Inferior parietal cortex (tissue), 1 donor: Measurements from ENCODE around the gene TPRX2.
"Not testable (repeated sequence)": the region's sequence is repeated elsewhere in the genome, so short reads cannot be mapped to it uniquely, and the experiment has no call there.

Experiments
- DNase-seq: peaks from one replicate; pipeline ENCODE4 v3.0.0-alpha.2; 2016; ENCODE audit errors: extremely low spot score

The TPRX2 gene

DNA sequence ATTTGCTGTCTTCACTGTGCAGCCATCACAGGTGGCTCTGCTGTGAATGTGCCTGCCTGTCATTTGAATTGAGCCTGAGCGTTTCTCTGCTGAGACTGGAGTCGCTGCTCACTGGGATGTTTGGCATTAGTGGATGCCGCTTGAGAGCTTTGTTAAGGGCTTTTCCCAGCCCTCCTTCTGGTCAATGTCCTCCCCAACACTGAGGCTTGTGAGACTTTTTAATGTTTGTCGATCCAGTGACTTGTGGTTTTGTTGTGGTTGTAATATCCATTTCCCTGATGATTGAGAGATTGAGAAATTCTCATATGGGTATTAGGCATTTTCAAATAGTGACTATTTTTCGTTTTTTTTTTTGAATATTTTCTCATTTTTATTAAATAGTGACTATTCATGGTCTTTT lies 2.6 kb downstream of the TPRX2 start:
- no peak for DNase-seq

DNA sequence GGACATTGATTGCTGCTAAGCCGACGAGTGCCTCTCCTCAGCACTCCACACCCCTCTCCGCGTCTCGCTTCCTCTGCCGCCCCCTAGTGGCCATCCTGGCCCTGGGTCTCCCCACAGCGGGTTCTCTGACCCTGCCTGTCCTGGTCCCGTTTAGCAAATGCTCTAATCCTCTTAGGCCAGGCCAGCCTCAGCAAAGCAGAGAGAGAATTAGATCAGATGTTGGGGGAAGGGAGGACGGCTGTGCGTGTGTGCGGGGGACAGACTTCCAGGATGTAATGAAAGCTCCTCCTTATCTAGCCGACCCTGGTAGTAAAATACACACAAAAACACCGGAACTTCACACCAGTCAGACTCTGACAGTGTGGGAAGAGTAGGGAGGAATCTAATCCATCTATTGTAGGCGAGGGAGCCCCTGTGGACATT lies 4.5 kb downstream of the TPRX2 start:
- DNase-seq: peak; percentile 84

DNA sequence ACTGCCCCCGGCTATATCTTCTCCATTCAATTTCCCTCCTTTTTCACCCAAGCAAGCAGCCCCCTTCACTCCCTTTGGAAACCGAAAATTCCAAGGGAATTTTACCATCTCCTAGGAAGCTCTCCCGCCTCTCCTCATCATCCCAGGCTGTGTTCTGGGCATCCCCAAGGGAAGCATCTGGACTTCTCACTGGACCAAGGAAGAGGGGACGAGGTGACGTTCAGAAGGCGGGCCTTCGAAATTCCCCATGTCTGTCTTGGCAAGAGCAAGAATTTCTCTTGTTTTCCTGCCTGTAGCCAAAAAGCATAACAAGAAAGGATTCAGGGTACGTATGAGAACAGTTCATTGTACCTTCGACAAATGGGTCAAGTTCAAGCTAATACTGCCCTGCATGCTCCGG lies 6.1 kb downstream of the TPRX2 start:
- DNase-seq: no peak

DNA sequence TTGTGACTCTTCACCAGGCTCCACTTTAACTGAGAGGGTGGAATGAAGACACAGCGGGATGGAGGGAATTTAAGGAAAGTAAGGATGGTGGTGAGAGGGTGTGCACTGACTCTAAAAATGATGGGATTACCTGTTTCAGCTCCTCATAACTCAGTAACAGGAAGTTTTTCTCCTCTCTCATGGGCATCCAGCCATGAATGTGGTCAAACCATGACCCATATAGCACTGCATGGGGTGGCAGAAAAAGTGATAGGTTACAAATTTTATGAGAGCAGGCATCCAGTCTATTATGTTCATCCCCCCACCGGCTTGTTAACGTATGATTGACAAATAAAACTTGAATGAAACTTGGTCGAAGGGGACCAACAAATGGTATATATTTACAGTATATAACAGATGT lies 19.9 kb downstream of the TPRX2 start:
- DNase-seq: no peak

DNA sequence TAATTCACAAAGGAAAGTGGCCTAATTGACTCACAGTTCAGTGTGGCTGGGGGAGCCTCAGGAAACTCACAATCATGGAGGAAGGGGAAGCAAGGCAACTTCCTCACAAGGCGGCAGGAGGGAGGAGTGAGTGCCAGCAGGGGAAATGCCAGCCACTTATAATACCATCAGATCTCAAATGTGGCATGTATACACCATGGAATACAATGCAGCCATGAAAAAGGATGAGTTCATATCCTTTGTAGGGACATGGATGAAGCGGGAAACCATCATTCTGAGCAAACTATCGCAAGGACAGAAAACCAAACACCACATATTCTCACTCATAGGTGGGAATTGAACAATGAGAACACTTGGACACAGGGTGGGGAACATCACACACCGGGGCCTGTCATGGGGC lies 20.4 kb downstream of the TPRX2 start:
- not testable (repeated sequence) for DNase-seq

DNA sequence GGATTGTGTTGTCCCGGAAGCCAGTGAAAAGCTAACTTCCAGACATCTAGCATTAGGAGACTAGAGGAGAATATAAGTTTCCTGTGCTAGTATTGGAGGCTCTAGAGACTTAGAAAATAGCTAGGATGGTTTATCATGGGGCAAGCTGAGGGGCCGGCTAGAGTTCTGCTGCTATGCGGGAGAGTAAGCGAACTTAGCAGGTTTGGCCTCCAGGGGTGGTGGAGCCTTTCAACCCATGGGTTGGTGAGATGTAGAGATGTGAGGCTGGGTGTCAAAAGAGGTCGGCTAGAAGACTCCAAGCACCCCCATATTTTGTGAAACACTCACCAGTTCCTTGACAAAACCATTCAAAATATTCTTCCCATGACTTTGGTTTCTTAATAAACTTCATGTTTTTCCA lies 22.7 kb downstream of the TPRX2 start:
- no peak for DNase-seq

DNA sequence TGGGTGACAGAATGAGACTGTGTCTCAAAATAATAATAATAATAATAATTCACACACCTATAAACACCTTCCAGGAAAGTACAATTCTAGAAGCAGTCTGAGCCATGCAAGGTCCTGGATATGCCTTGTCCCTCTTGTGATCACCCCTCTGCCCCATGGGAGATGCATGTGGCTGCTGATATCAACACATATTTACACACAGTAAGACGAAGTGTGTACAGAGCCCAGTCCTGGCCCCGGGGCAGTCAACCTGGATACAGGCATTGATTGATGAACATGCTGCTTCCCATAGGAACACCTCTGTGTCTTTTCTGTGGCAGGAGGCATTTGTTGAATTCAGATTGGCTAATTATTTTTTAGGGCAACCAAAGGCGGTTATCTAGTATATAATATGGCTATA lies 23.9 kb downstream of the TPRX2 start:
- no peak for DNase-seq

DNA sequence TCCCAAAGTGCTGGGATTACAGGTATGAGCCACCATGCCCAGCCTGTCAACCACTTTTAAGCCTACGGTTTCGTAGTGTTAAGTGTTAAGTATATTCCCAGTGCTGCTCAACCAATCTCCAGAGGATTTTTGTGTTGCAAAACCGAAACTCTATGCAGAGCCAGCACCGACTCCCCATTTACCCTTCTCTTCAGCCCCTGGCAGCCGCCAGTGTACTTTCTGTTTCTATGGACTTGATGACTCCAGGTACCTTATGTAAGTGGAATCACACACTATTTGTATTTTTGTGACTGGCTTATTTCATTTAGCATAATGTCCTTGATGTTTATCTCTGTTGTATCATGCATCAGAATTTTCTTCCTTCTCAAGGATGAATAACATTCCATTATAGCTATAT lies 26.0 kb downstream of the TPRX2 start:
- DNase-seq: no peak

DNA sequence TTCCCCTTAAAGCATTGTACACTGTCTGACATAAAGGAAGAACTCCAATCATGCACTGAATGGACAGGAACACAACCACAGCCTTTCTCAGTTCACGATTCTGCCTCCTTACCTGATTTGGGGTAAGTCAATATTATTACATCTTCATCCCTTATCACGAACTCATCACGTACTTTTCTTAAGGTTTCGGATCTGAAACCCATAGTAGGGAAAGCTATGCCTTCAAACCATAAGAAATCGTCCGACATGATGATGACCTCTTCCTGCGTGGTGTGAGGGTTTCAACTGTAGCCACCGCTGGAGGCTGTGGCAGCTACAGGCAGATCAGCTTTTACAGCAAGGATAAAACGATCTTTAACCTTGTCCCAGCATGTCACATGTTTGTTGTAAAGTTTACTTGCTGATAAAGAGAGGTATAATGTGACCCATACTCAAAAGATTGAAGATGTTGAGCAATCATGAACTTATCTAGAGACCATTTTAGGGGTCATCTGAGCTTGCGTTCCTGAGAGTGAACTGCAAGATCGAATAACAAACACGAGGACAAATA lies 27.1 kb downstream of the TPRX2 start, which contains the start of gene SULT2A1:
Gene SULT2A1 (minus strand): TSS at position 306 of the 550 bp plus-strand sequence. CDS start 58 bp downstream, at position 248.
- no peak for DNase-seq

DNA sequence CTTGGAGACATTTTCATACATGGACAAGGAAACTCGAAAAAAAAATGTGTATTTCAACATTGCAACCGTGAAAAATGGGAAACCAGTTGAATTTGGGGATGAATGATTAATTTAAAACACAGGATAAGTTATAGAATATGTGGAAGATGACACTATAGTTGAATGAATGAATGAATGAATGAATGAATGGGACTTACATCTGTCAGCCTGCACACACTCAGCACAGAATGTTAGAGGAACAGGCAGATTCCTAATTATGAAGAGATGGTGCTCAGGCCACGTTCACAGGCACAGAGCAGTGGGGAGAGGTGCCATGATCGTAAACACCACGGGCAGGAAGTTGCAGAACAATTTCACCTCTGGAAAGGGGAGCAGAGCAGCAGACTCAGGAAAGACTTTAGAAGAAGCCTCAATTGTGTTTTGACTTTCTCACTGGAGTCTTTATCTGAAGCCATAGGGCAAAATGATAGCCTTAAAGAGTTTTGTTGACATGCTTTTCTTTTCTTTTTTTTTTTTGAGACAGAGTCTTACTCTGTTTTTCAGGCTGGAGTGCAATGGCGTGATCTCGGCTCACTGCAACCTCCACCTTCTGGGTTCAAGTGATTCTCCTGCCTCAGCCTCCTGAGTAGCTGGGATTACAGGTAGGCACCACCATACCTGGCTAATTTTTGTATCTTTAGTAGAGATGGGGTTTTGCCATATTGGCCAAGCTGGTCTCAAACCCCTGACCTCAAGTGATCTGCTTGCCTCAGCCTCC lies 32.0 kb downstream of the TPRX2 start:
- no peak for DNase-seq

DNA sequence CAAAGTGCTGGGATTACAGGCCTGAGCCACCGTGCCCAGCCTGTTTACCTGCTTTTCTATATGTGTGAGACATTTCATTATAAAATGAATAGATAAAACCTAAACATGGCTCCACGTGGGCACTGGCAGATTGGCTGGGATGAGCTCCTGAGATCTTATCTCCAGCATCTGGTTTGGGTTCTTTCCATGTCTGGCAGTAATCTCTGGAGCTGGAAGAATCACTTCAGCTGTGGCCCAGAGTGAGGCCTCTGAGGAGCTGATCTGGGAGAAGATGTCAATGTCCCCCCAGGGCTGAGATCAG lies 32.5 kb downstream of the TPRX2 start:
- DNase-seq: no peak

DNA sequence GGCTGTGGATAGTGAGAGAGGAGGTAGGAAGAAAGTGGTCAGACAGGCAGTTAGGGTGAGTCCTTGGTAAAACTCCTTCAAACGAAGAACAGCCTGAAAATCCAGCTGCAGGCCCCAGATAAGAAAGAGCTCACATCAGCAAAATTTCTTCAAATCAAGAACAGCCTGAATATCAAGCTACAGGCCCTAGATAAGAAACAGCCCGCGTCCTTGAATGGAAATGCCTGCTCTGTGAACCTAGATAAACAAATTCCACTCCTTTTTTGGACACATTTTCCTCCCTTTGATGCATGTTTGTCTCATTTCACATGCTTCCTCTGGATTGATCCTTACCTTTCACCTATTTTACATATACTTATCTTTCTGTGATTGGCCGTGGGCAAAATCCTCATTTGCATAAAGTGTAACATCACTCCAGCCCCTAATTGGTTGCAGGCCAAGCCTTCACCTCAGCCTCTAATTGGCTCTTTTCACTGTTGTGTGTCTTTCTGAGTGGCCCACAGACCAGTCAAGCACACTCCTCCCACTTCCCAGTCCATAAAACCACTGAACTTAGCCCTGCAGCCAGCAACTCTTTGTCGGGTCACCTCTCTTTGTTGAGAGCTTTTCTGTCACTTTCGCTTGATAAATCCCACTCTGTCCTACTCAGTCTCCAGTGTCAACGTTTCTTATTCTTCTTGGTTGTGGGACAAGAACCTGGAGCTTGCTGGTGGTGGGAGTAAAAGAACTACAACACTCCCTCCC lies 33.1 kb downstream of the TPRX2 start:
- peak; percentile 15 for DNase-seq

DNA sequence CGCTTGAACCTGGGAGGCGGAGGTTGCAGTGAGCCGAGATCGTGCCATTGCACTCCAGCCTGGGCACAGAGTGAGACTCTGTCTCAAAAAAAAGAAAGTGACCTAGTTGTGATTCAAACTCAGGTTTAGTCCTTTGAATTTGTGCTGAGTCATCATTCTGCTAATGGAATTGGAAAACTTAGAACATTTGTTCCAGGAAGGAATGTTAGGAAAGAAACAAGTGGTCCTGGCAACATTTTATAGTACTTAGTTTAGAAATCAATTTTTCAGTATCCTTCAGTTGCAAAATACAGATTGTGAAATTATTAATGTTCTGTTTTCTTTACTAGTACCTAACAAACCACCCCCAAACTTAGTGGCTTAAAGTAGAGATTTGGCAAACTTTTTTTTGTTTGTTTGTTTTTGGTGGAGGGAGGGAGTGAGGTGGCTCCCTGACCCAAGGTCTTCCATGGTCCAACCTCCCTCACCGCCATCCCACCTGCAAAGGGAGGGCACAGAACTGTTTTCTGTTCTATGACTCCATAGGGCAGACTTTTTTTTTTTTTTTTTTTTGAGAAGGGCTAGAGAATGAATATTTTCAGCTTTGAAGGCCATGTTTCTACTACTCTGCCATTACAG lies 36.2 kb downstream of the TPRX2 start:
- DNase-seq: no peak

DNA sequence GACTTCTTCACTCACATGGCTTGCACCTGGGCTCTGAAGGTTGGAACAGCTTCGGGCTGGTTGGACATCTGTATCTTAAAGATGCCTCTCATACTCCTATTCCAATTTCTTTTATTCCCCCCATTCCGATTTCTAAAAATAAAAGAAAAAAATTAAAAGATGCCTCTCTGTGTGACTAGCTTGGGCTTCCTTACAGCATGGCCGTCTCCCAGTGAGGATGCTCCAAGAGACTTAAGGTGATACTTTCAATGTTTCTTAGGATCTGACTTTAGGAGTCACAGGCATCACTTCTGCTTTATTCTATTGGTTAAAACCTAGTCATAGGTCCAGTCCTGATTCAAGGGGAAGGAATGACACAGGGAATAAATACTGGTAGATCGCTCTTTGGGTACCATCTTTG lies 37.0 kb downstream of the TPRX2 start:
- DNase-seq: no peak

DNA sequence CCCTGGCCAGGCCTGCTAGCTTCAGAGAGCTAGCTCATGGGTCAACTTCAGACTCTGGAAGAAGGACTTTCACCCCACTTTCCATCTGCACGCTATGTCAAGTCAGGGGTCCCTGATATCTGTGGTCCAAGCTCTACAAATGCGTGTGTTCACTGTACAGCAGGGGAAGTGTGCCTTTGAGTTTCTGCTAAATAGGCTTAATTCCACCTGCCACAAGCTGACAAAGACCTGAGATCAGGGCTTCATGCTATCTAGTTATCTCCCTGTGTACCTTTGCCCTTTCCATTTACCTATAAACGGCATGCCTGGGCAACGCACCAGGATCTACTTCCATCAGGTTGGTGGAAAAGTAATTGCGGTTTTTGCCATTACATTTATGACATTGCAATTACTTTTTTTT lies 37.7 kb downstream of the TPRX2 start:
- DNase-seq: no peak

DNA sequence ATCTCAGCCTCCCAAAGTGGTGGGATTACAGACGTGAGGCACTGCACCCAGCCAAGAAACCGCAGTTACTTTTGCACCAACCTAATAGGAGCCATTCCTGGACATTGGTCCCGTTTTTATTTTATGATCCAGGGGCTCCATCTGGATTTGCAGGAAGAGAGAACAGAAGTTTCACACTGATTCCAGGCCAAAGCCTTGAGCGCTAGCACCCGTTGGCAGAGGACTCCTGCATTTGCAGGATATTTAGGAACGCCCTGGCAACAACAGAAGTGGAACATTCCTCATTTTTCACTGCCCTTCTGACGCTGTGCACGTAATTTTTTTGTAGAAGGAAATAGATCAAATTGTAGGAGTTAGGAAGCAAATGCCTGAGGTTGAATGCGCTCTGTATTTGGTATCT lies 38.8 kb downstream of the TPRX2 start:
- no peak for DNase-seq

DNA sequence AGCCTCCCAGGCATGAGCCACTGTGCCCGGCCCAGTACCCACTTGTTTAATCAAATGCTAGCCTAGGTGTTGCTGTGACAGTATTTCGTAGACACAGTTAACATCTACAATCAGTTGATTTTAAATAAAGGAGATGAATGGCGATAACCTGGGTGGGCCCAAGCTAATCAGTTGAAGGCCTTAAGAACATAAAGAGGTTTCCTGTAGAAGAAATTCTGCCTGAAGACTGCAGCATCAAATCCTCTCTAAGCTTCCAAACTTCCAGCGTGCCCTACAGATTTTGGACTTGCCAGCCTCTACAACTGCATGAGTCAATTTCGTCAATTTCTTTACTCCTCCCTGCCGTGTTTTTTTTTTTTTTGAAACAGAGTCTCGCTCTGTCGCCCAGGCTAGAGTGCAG lies 40.3 kb downstream of the TPRX2 start:
- no peak for DNase-seq

DNA sequence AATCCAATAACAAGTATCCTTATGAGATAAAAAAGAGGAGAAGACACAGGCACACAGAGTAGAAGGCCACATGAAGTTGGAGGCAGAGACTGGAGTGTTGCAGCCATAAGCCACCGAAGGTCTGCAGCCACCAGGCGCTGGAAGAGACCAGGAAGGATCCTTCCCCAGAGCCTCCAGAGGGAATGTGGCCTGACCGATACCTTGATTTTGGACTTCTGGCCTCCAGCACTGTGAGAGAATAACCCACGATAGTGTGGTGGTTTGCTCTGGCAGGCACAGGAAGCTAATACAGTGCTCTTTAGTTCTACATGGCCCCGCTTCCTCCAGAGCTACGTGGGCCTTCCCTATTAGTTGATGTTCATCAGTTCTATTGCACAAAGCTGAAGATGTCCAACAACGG lies 42.3 kb downstream of the TPRX2 start:
- no peak for DNase-seq

DNA sequence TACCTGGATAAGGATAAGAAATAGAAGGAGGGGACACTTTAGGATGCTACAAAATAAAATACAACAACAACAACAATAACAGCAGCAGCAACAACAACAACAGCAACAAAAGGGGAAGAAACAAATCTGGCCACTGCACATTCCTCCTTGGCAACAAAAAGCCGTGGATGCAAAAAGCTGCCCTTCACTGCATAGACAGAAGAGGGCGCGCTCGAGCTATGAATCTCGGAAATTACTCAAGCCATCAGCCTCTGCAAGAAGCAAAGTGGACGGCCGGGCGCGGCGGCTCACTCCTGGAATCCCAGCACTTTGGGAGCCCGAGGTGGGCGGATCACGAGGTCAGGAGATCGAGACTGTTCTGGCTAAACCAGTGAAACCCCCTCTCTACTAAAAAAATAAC lies 50.3 kb downstream of the TPRX2 start:
- DNase-seq: not testable (repeated sequence)

DNA sequence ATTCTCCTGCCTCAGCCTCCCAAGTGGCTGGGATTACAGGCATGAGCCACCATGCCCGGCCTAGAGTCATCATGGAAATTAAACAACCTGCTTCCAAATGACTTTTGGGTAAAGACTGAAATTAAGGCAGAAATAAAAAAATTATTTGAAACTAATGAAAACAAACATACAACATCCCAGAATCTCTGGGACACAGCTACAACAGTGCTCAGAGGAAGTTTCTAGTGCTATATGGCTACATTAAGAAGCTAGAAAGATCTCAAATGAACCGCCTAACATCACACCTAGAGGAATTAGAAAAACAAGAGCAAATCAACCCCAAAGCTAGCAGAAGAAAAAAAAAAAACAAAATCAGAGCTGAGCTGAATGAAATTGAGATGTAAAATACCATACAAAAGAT lies 51.2 kb downstream of the TPRX2 start:
- DNase-seq: not testable (repeated sequence)
